B cell (primary cell): ENCODE results near the gene LRRC2. TPM values are rescaled to one million over a fixed set of nuclear protein-coding genes. Genes with fewer than 3 reads are reported as not detected.

Experiments
- ATAC-seq: fragments of 200-7000 bp; cut with Tn5 transposase; one replicate; pipeline ENCODE4 v1.10.0; 2021; ENCODE audit warnings: low read depth, mild to moderate bottlenecking, moderate number of reproducible peaks, moderate library complexity
- CTCF ChIA-PET: fragments of 350-600 bp; sonication (Branson Sonifier 250); formaldehyde crosslinking; loops from one replicate; lab custom pipeline; 2021; ENCODE audit warnings: antibody characterized with exemption, inconsistent platforms; lab: Charles Lee
- POLR2A ChIA-PET: fragments of 350-600 bp; sonication (Branson Sonifier 250); formaldehyde crosslinking; loops from one replicate; lab custom pipeline; 2021; ENCODE audit warnings: antibody characterized with exemption; lab: Charles Lee
- DNase-seq: peaks from one replicate; pipeline ENCODE4 v3.0.0; 2013
- H2AFZ ChIP-seq: 2 replicates; pipeline ENCODE4 v1.6.1; 2012; ENCODE audit warnings: mild to moderate bottlenecking, low read depth, low read length; ENCODE audit not compliant: insufficient read depth, poor library complexity, severe bottlenecking
- H3K27ac ChIP-seq, 2 donors: 1 replicate in 1 of 2; 2 replicates in 1 of 2; pipeline ENCODE4 v1.5.1; 2012 to 2013; ENCODE audit warnings: low read length in 2 of 2, mild to moderate bottlenecking in 2 of 2, moderate library complexity in 1 of 2
- H3K27me3 ChIP-seq, 4 experiments: fragments of 200-600 bp in 1 of 4; sonication (generic) in 1 of 4; replicated peaks in 1 of 4; 1 replicate in 2 of 4; 2 replicates in 2 of 4; pipeline versions ENCODE4 v1.6.1 to v1.7.0; 2013 to 2016; ENCODE audit warnings: low read length in 3 of 4, mild to moderate bottlenecking in 2 of 4, mixed read lengths in 1 of 4, moderate library complexity in 1 of 4; ENCODE audit not compliant: insufficient read depth in 4 of 4, control insufficient read depth in 3 of 4; ENCODE audit errors: control extremely low read depth in 1 of 4
- H3K36me3 ChIP-seq, 2 experiments: replicated peaks in 1 of 2; 1 replicate in 1 of 2; 2 replicates in 1 of 2; pipeline versions ENCODE4 v1.6.1 to v1.7.1; 2013; ENCODE audit warnings: low read length in 1 of 2; ENCODE audit not compliant: insufficient read depth in 2 of 2, control insufficient read depth in 1 of 2; ENCODE audit errors: control extremely low read depth in 1 of 2, extremely low read depth in 1 of 2
- H3K4me1 ChIP-seq, 2 donors: fragments of 200-600 bp in 1 of 2; sonication (generic) in 1 of 2; 1 replicate in 1 of 2; 2 replicates in 1 of 2; pipeline versions ENCODE4 v1.5.1 to v1.6.1; 2013 to 2017; ENCODE audit warnings: low read length in 2 of 2; ENCODE audit not compliant: control insufficient read depth in 2 of 2, insufficient read depth in 2 of 2
- H3K4me2 ChIP-seq: replicated peaks from 2 replicates; pipeline ENCODE3; 2012; ENCODE audit warnings: mild to moderate bottlenecking, low read depth, low read length; ENCODE audit not compliant: poor library complexity, severe bottlenecking
- H3K4me3 ChIP-seq, 5 experiments: fragments of 200-600 bp in 1 of 5; sonication (generic) in 1 of 5; 1 replicate in 3 of 5; 2 replicates in 2 of 5; pipeline versions ENCODE4 v1.5.1 to v1.7.0; 2011 to 2016; ENCODE audit warnings: low read length in 4 of 5, mild to moderate bottlenecking in 4 of 5, low read depth in 2 of 5, control low read depth in 1 of 5, moderate library complexity in 1 of 5; ENCODE audit not compliant: insufficient read depth in 1 of 5; ENCODE audit errors: control extremely low read depth in 1 of 5, extremely low read depth in 1 of 5
- H3K79me2 ChIP-seq: fragments of 200-600 bp; sonication (generic); one replicate; pipeline ENCODE4 v1.6.0; 2016; ENCODE audit warnings: low read length; ENCODE audit not compliant: control insufficient read depth, insufficient read depth
- H3K9ac ChIP-seq: fragments of 200-600 bp; sonication (generic); 2 replicates; pipeline ENCODE4 v1.6.1; 2017; ENCODE audit warnings: mild to moderate bottlenecking, low read length, moderate library complexity
- H3K9me3 ChIP-seq, 3 donors: one replicate each; pipeline versions ENCODE4 v1.6.1 to v1.7.1; 2013; ENCODE audit warnings: low read length in 2 of 3; ENCODE audit not compliant: control insufficient read depth in 2 of 3, insufficient read depth in 1 of 3; ENCODE audit errors: control extremely low read depth in 1 of 3
- H4K20me1 ChIP-seq: 2 replicates; pipeline ENCODE4 v1.6.0; 2012; ENCODE audit warnings: mild to moderate bottlenecking, low read length; ENCODE audit not compliant: insufficient read depth, control insufficient read depth, poor library complexity, severe bottlenecking
- H3K27ac Mint-ChIP-seq: one replicate; pipeline ENCODE4 v1.8.0; 2021; ENCODE audit warnings: mixed read lengths
- H3K27me3 Mint-ChIP-seq: one replicate; pipeline ENCODE4 v1.8.0; 2021; ENCODE audit warnings: mixed read lengths
- H3K4me1 Mint-ChIP-seq: one replicate; pipeline ENCODE4 v1.8.0; 2021; ENCODE audit warnings: mixed read lengths
- H3K4me3 Mint-ChIP-seq: one replicate; pipeline ENCODE4 v1.8.0; 2021; ENCODE audit warnings: mixed read lengths
- H3K9me3 Mint-ChIP-seq: one replicate; pipeline ENCODE4 v1.8.0; 2022; ENCODE audit warnings: mixed read lengths; ENCODE audit not compliant: insufficient read depth
- EZH2 ChIP-seq: IDR thresholded peaks from 2 replicates; pipeline ENCODE4 v1.6.1; 2012; ENCODE audit warnings: borderline replicate concordance, low read depth, mild to moderate bottlenecking, moderate library complexity, low read length; ENCODE audit not compliant: insufficient read depth, poor library complexity, severe bottlenecking
- WGBS: methylation state at CpG from one replicate; pipeline ENCODE4 v1.1.5; 2013; ENCODE audit warnings: missing lambda C conversion rate; ENCODE audit not compliant: insufficient coverage; 5-methylcytosine and 5-hydroxymethylcytosine counted together
- intact Hi-C: fragments of 100-400 bp; cut with micrococcal nuclease; formaldehyde crosslinking; loops from one replicate; pipeline ENCODE4 v1.10.0; 2022
- polyA plus RNA-seq: library from polyadenylated mRNA; depleted of rRNA; stranded (reverse); fragments of >200 nt; gene quantifications from 2 replicates; pipeline ENCODE4 v1.2.3, GENCODE V29; 2012
- total RNA-seq, 2 donors: library from RNA; stranded (reverse); fragments of 120-200 nt in 1 of 2; gene quantifications; 1 replicate in 1 of 2; 2 replicates in 1 of 2; pipeline versions ENCODE4 v1.2.3 to v1.2.4, GENCODE V29; 2013 to 2022
- TF ChIP-seq, protein P1 (sequence below): fragments of 200-600 bp; IDR thresholded peaks from one replicate; pipeline ENCODE4 v1.8.0; 2022; ENCODE audit warnings: antibody characterized with exemption, mild to moderate bottlenecking

The LRRC2 gene
- total and polyA plus RNA-seq, 2 donors (not counting 1 experiment from before 2014, with no cell fraction given): 0.04 TPM; not detected in 1

DNA sequence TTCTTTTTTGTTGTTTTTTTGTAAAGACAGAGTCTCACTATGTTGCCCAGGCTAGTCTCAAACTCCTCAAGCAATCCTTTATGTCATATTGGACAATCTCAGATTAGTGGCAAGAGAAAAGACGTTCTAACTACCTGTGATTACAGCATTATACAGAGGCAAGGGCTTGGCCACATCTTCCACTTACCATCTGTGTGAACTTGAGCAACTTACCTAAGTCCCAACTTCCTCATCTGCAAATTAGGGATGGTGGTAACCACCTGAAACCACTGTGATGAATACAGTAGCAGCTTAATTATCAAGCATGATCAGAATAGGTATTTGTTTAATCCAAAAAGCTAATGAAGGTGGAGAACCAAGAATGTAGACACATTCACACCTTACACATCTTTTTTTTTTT, 16.1 kb downstream of the LRRC2 start:
- DNase-seq: peak; percentile 39
- no peaks in the 10 kb centered on the region for H3K9me3 Mint-ChIP-seq
- WGBS: no CpG with 5 or more reads among the region's 1 CpG
- no peak overlapping the region for H2AFZ ChIP-seq
- no peak overlapping the region for H3K27ac ChIP-seq
- H3K4me3 Mint-ChIP-seq: peak overlapping the region; percentile 7
- H3K4me2 ChIP-seq: peak overlapping the region; percentile 26
- H3K79me2 ChIP-seq: no peaks in the 10 kb centered on the region
- peaks cover 0 to 6% (median 0%) of the 10 kb centered on the region in 4 experiments for H3K27me3 ChIP-seq
- H3K4me3 ChIP-seq: no peak overlapping the region
- ChIA-PET POLR2A (interaction anchor here (1.7 kb wide), 1 partner anchor 11 kb away, joined by 3 read pairs; no protein-coding TSS in a partner anchor), CTCF (interaction anchor here (1.0 to 3.2 kb wide), 5 partner anchors 8 to 179 kb away, joined by 3 to 28 read pairs (median 11); partner anchors contain the start of gene CCR5)
- no peaks in the 10 kb centered on the region for H3K36me3 ChIP-seq
- ATAC-seq: peak; percentile 41
- H3K4me1 ChIP-seq: peaks cover 9 to 16% of the 10 kb centered on the region in 2 donors
- H3K9me3 ChIP-seq: peaks cover 0 to 2% (median 0%) of the 10 kb centered on the region in 3 donors
- intact Hi-C loops: no loop called here
- no peaks in the 10 kb centered on the region for H4K20me1 ChIP-seq
- H3K4me1 Mint-ChIP-seq: peaks cover 31% of the 10 kb centered on the region
- peaks cover 7% of the 10 kb centered on the region for H3K27me3 Mint-ChIP-seq
- H3K9ac ChIP-seq: no peak overlapping the region
- H3K27ac Mint-ChIP-seq: no peak overlapping the region
- TF ChIP-seq, protein P1, sequence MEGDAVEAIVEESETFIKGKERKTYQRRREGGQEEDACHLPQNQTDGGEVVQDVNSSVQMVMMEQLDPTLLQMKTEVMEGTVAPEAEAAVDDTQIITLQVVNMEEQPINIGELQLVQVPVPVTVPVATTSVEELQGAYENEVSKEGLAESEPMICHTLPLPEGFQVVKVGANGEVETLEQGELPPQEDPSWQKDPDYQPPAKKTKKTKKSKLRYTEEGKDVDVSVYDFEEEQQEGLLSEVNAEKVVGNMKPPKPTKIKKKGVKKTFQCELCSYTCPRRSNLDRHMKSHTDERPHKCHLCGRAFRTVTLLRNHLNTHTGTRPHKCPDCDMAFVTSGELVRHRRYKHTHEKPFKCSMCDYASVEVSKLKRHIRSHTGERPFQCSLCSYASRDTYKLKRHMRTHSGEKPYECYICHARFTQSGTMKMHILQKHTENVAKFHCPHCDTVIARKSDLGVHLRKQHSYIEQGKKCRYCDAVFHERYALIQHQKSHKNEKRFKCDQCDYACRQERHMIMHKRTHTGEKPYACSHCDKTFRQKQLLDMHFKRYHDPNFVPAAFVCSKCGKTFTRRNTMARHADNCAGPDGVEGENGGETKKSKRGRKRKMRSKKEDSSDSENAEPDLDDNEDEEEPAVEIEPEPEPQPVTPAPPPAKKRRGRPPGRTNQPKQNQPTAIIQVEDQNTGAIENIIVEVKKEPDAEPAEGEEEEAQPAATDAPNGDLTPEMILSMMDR: no peak
- TF ChIP-seq EZH2: no peak

DNA sequence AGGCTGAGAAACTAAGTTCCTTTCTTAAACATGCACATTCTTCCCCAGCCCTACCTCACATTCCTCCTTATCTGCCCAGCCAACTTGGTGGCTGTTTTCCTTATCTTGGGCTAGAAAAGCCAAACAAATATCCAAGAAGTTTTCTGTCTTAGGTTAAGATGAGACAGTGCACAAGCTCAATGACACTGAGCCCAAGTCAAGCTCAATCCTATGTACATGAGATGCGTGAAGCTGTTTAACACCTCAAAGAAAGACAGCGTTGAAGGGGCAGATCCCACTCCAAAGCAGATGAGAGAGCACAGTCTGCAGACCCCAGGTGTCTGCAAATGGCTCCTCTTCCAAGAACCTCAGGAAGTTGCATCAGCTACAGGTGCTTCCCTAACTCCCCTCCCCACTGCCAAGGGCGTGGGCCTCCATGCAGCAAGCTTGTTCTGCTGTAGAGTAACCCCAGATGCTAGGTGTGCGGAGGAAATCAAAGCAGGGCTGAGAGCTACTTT, 16.6 kb downstream of the LRRC2 start:
- no peak overlapping the region for H3K27ac ChIP-seq
- CTCF ChIA-PET: interaction anchor here (0.8 to 3.2 kb wide), 9 partner anchors 9 to 179 kb away, joined by 3 to 28 read pairs (median 3); partner anchors contain the start of gene CCR5

More for the DNA sequence above, 16.6 kb downstream of the LRRC2 start:
- Histone ChIP-seq H3K4me2 (peak overlapping the region; percentile 26), H3K27me3 (peaks cover 0 to 6% (median 0%) of the 10 kb centered on the region in 4 experiments), H3K4me3 (no peak overlapping the region), H3K36me3 (no peaks in the 10 kb centered on the region), H2AFZ (no peak overlapping the region), H3K9me3 (no peaks in the 10 kb centered on the region), H3K4me1 (peaks cover 9 to 16% of the 10 kb centered on the region in 2 donors), H3K79me2 (no peaks in the 10 kb centered on the region), H3K9ac (no peak overlapping the region), H4K20me1 (no peaks in the 10 kb centered on the region)
- TF ChIP-seq EZH2: no peak
- TF ChIP-seq, protein P1: no peak
- Mint-ChIP-seq H3K9me3 (no peaks in the 10 kb centered on the region), H3K27me3 (peaks cover 7% of the 10 kb centered on the region), H3K27ac (no peak overlapping the region), H3K4me1 (peaks cover 34% of the 10 kb centered on the region), H3K4me3 (no peak overlapping the region)
- intact Hi-C loops: no loop called here
- peak; percentile 20 for DNase-seq
- POLR2A ChIA-PET: interaction anchor here (1.0 to 1.7 kb wide), 2 partner anchors 9 to 11 kb away, joined by 3 to 5 read pairs; no protein-coding TSS in a partner anchor
- 12% methylated on average over 2 of the region's 4 CpGs for WGBS
- ATAC-seq: peak; percentile 17
